Ishikawa (cell line): ENCODE results near the gene SRBD1.

ENCODE experiments used
- CEBPB ChIP-seq: IDR thresholded peaks from 2 replicates; pipeline ENCODE4 v1.6.1; 2012
- CREB1 ChIP-seq: IDR thresholded peaks from 2 replicates; pipeline ENCODE4 v1.6.1; 2012; ENCODE audit warnings: low read depth
- EGR1 ChIP-seq: IDR thresholded peaks from 2 replicates; pipeline ENCODE4 v1.6.1; 2012
- EP300 ChIP-seq: IDR thresholded peaks from 2 replicates; pipeline ENCODE4 v1.6.1; 2012; ENCODE audit warnings: borderline replicate concordance
- FOXM1 ChIP-seq: IDR thresholded peaks from 2 replicates; pipeline ENCODE4 v1.6.1; 2012; ENCODE audit warnings: low read depth, borderline replicate concordance
- MAX ChIP-seq: IDR thresholded peaks from 2 replicates; pipeline ENCODE4 v1.6.1; 2012
- NFIC ChIP-seq: IDR thresholded peaks from 2 replicates; pipeline ENCODE4 v1.6.1; 2012
- RAD21 ChIP-seq: IDR thresholded peaks from 2 replicates; pipeline ENCODE4 v1.6.1; 2012; ENCODE audit warnings: low read depth
- REST ChIP-seq: IDR thresholded peaks from 2 replicates; pipeline ENCODE4 v1.6.1; 2012; ENCODE audit warnings: low read depth, mild to moderate bottlenecking
- TAF1 ChIP-seq: IDR thresholded peaks from 2 replicates; pipeline ENCODE4 v1.6.1; 2012; ENCODE audit warnings: low read depth, mild to moderate bottlenecking
- TCF12 ChIP-seq: IDR thresholded peaks from 2 replicates; pipeline ENCODE4 v1.6.1; 2012; ENCODE audit warnings: low read depth
- TEAD4 ChIP-seq: IDR thresholded peaks from 2 replicates; pipeline ENCODE4 v1.6.1; 2012
- USF1 ChIP-seq: IDR thresholded peaks from 2 replicates; pipeline ENCODE4 v1.6.1; 2012
- YY1 ChIP-seq: IDR thresholded peaks from 2 replicates; pipeline ENCODE4 v1.6.1; 2012; ENCODE audit warnings: low read depth
- ZBTB7A ChIP-seq: IDR thresholded peaks from 2 replicates; pipeline ENCODE4 v1.6.1; 2012; ENCODE audit warnings: low read depth

SRBD1 gene

GRCh38 chr2:45545943-45546342 is 65.1 kb downstream of the SRBD1 start:
- no peak for TF ChIP-seq CEBPB
- no peak for TF ChIP-seq TEAD4
- TF ChIP-seq MAX: no peak
- no peak for TF ChIP-seq TCF12
- no peak for TF ChIP-seq NFIC
- TF ChIP-seq FOXM1: no peak
- no peak for TF ChIP-seq EGR1
- no peak for TF ChIP-seq CREB1
- TF ChIP-seq EP300: no peak
- no peak for TF ChIP-seq RAD21

GRCh38 chr2:45543257-45543656 is 67.8 kb downstream of the SRBD1 start:
- no peak for TF ChIP-seq FOXM1
- TF ChIP-seq TAF1: no peak
- no peak for TF ChIP-seq MAX
- no peak for TF ChIP-seq CREB1
- TF ChIP-seq ZBTB7A: no peak
- TF ChIP-seq EP300: no peak
- no peak for TF ChIP-seq TEAD4
- no peak for TF ChIP-seq YY1
- TF ChIP-seq USF1: no peak
- TF ChIP-seq TCF12: no peak
- TF ChIP-seq REST: no peak
- TF ChIP-seq NFIC: no peak
- TF ChIP-seq EGR1: no peak
- no peak for TF ChIP-seq RAD21
- TF ChIP-seq CEBPB: no peak

- TF ChIP-seq USF1: no peak
Observed at GRCh38 chr2:45542013-45542412, 69.1 kb downstream of the SRBD1 start.

GRCh38 chr2:45541450-45541849 is 69.6 kb downstream of the SRBD1 start:
- TF ChIP-seq YY1: no peak
- TF ChIP-seq FOXM1: no peak
- no peak for TF ChIP-seq TAF1
- TF ChIP-seq EP300: no peak
- TF ChIP-seq RAD21: no peak
- TF ChIP-seq TEAD4: no peak
- no peak for TF ChIP-seq CEBPB
- TF ChIP-seq REST: no peak
- TF ChIP-seq ZBTB7A: no peak
- TF ChIP-seq USF1: no peak
- TF ChIP-seq NFIC: no peak
- no peak for TF ChIP-seq CREB1
- no peak for TF ChIP-seq TCF12

- TF ChIP-seq TCF12 (no peak), FOXM1 (no peak), CEBPB (no peak), NFIC (no peak), MAX (no peak), USF1 (no peak), EGR1 (no peak), RAD21 (no peak), YY1 (no peak), REST (no peak), CREB1 (no peak), EP300 (no peak), ZBTB7A (no peak), TAF1 (no peak), TEAD4 (no peak)
Observed at GRCh38 chr2:45540942-45541341, 70.1 kb downstream of the SRBD1 start.
